Bronchial epithelial cell (primary cell): ENCODE data around the gene ARL15. TPM values are rescaled to one million over a fixed set of nuclear protein-coding genes. Genes with fewer than 3 reads are reported as not detected.

Experiments used
- DNase-seq: peaks from one replicate; pipeline ENCODE4 v3.0.0-alpha.2; 2010; ENCODE audit warnings: low read depth
- FAIRE-seq: peaks from 2 replicates; lab custom pipeline; 2011; peaks lifted over from hg19 to GRCh38; lab: Jason Lieb, UNC
- H3K27me3 ChIP-seq: 2 replicates; pipeline ENCODE4 v1.5.1; 2011; ENCODE audit warnings: low read length; ENCODE audit not compliant: control insufficient read depth, insufficient read depth
- H3K36me3 ChIP-seq: 2 replicates; pipeline ENCODE4 v1.5.1; 2011; ENCODE audit warnings: low read length; ENCODE audit not compliant: control insufficient read depth, insufficient read depth
- H3K4me3 ChIP-seq: 2 replicates; pipeline ENCODE4 v1.5.1; 2011; ENCODE audit warnings: mild to moderate bottlenecking, low read depth, low read length, control low read depth
- total RNA-seq: library from RNA; depleted of rRNA; stranded (reverse); fragments of >200 nt; gene quantifications from 2 replicates; pipeline ENCODE4 v1.2.1, GENCODE V29; 2014
- TF ChIP-seq, protein P1 (sequence below): IDR thresholded peaks from 2 replicates; pipeline ENCODE4 v1.5.1; 2011; ENCODE audit warnings: mild to moderate bottlenecking, moderate library complexity, low read length, control low read depth, inconsistent platforms; ENCODE audit not compliant: insufficient read depth, severe bottlenecking

Gene ARL15
- total RNA-seq, 1 donor from 2014 or later, result 13.7 TPM

DNA sequence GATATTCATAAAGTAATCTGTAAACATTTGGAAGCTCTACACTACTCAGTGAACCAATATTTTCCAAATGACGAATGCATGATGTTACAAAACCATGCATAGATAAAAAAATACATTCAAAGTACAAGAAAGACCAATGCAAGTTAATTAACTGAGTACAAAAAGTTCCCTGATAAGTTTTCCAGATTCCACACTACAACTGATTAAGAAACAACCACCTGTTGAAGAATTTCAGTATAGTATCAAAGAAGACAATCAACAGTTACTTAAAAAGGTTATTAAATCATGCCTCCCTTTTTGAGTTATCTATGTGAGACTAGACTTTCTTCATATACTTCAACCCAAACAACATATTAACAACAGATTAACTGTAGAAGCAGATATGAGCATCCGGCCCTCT, 192.4 kb downstream of the ARL15 start:
- no peak overlapping the region for H3K4me3 ChIP-seq
- TF ChIP-seq, protein P1, sequence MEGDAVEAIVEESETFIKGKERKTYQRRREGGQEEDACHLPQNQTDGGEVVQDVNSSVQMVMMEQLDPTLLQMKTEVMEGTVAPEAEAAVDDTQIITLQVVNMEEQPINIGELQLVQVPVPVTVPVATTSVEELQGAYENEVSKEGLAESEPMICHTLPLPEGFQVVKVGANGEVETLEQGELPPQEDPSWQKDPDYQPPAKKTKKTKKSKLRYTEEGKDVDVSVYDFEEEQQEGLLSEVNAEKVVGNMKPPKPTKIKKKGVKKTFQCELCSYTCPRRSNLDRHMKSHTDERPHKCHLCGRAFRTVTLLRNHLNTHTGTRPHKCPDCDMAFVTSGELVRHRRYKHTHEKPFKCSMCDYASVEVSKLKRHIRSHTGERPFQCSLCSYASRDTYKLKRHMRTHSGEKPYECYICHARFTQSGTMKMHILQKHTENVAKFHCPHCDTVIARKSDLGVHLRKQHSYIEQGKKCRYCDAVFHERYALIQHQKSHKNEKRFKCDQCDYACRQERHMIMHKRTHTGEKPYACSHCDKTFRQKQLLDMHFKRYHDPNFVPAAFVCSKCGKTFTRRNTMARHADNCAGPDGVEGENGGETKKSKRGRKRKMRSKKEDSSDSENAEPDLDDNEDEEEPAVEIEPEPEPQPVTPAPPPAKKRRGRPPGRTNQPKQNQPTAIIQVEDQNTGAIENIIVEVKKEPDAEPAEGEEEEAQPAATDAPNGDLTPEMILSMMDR, result no peak
- FAIRE-seq (no peak), DNase-seq (no peak)
- no peaks in the 10 kb centered on the region for H3K36me3 ChIP-seq
- H3K27me3 ChIP-seq, result no peaks in the 10 kb centered on the region

DNA sequence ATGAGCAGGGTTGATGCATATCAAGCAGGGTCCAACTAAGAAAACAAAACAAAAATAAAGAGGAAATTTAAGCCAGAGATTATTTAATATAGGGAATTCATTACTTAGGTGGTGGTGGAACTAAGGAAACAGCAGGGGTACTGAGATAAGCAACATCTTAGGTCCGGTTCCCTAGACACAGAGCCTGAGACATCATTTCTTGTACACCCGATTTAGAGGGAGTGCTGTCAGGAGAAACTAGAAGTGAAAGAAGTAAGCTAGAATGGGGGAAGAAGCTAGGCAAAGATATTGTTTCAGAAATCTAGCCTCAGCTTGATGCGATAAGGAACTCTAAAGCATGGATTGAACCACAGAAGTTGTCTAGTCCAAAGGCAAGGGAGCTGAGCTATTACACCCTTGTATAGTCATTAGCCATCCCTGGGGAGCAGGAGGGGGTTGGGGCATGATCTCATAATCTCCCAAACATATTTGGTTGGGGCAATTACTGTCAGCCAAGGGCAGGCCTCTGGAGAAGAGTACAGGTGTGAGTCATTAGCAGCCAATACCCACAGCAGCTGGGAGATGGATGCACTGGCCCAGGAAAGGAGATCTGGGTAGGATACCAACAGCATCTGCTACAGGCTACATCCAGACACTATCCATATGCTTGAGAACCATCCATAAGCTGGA, 194.5 kb downstream of the ARL15 start:
- Histone ChIP-seq H3K27me3 (no peaks in the 10 kb centered on the region), H3K36me3 (no peaks in the 10 kb centered on the region), H3K4me3 (no peak overlapping the region)
- peak; percentile 70 for DNase-seq
- peak; percentile 32 for FAIRE-seq
- TF ChIP-seq, protein P1, result no peak

DNA sequence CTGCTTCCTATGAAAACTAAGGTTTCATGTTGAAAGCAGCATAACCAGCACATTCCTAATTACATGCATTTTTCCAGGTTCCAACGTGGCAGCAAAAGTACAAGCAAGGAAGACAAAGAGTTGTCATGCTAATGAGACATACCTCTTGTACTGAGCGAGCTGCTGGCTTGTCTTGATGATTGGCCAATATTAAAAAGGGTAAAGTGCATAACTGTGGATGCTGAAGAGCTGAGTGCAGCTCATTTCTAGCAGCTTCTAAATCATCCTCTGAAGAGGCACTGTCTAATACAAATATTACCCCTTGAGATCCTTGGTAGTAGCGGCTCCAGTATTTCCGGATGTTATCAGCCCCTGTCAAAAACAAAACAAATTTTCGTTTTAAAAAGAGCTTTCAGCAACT, 197.3 kb downstream of the ARL15 start:
- DNase-seq (no peak), FAIRE-seq (no peak)
- Histone ChIP-seq H3K27me3 (no peaks in the 10 kb centered on the region), H3K36me3 (no peaks in the 10 kb centered on the region), H3K4me3 (no peak overlapping the region)
- TF ChIP-seq, protein P1, result no peak

DNA sequence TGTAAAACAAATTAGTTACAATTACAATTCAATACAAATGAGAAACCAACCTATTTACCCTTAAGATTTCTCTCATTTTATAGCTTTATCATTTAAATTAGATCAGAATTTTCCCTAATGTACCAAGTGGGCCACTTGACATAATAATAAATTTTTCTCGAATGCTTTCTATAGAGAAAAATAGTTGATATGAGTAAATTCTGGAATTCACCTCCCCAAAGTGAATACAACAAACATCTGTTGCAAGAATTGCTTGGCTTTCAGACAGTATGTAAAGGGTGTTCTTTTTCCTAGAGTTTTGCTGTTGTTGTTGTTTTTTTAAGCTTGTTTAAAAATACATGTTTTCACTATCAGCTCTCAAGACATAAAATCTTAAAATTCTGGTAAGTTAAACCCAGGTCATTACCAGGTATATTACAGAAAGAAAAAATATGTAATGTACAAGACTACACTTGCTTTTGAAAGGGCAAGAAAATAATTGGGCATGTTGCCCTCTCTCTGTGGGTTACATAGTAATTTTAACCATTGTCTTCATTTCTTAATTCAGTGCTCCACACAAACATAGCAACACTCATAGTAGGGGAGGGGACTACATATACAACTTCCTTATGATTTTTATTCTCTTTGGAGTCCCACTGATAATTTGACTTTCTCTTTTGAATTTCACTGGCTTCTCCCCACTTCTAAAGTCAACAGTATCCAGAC, 200.6 kb downstream of the ARL15 start:
- TF ChIP-seq, protein P1, result no peak

DNA sequence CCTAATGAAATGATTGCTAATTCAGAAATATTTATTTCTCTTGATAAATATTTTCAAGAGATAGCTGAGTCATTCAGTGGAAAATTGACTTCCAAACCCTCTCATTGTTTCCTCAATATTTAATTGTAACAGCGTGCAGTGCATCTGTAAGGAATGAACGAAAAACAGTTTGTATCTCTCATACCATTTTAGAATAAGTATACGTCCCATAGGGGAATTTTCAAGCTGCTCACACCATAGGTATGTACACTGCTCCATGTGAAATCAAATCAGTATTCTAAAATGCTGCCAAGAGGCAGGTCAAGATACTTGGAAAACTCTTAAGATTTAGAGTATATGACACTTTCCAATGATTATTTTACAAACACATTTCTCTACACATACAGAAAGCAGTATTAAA, 202.2 kb downstream of the ARL15 start:
- DNase-seq (no peak), FAIRE-seq (no peak)
- TF ChIP-seq, protein P1, result no peak
- Histone ChIP-seq H3K27me3 (no peaks in the 10 kb centered on the region), H3K36me3 (no peaks in the 10 kb centered on the region), H3K4me3 (no peak overlapping the region)

More for the DNA sequence above, 200.6 kb downstream of the ARL15 start:
- peak; percentile 67 for DNase-seq
- Histone ChIP-seq H3K27me3 (no peaks in the 10 kb centered on the region), H3K36me3 (no peaks in the 10 kb centered on the region), H3K4me3 (no peak overlapping the region)
- FAIRE-seq, result no peak

DNA sequence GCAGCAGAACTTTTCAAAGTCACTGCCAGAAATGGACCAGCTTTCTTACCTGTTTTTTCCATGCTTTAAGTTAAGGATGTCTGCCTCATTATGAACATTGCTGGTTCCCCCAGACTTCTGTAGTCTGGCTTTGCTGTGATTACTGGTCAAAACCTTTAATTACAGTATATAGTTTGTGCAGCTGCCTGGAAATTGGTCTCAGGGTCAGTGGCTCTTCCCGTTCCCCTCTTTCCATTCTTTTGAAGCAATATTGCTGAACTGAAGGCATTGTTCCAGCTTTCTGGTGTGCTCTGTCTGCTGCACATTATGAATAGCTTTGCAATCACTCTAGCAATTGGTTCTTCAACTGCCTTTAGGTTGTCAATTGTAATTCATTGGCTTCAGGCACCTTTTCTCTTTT, 206.5 kb downstream of the ARL15 start:
- FAIRE-seq, result no peak
- Histone ChIP-seq H3K27me3 (no peaks in the 10 kb centered on the region), H3K36me3 (no peaks in the 10 kb centered on the region), H3K4me3 (no peak overlapping the region)
- TF ChIP-seq, protein P1, result no peak
- no peak for DNase-seq
